Embryonic facial prominence (tissue), 1 donor: ENCODE results near the gene NAV2.

ENCODE experiments used
- DNase-seq: peaks from one replicate; pipeline ENCODE4 v3.0.0-alpha.2; 2016; ENCODE audit errors: extremely low spot score

Gene NAV2

DNA sequence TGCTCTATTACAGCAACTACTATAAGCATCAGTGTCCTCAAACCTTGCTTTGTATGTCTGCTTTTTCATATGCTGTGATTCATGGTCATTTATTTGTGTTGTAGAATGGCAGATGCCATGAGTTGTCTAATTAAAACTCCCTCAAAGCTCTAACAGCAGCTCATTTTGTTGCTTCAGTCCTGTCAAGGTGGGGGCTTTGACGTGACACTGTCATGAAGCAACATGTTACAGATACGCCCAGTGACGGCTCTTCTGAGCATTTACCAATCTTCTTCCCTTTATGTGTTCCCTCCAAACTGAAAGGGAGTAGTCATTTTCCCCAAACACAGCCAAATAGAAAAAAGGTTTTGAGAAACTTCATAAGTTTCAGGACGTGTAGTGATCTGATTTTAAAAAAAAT is 340.9 kb downstream of the NAV2 start:
- DNase-seq: no peak

DNA sequence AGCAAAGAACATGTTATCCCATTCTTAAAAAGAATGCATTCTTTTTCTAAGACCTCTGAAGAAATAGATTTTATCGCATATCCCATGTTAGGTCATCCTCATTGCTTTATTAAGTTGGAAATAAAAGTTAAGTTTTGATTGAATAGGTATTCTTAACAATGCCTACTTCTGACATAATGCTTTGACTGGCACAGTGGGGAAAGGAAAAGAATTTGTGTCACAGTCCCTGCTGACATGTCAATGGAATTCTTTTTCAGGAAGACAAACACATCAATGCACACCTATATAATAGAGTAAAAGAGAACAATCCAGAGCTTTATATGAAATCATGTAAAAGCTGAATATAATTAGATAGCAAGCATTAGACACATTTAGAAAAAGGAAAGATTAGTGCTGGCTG is 341.9 kb downstream of the NAV2 start:
- no peak for DNase-seq

DNA sequence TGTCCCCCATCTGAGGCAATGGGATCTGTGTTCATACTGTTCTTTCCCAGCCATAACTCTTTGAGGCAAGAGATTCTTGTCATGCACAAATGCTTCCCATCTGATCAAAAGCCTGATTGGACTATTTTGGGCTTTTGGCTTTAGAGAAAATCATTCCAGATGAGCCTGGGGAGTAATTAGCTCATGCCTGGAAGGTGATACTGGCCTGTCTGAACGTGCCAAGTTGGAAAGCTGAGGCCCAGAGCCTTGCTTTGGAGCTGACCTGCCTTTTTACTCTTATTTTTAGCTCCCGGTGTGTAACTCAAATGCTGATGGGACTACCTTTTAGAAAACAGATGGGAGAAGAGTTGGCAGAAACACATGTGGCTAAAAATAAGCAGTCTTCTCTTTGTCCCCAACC is 342.7 kb downstream of the NAV2 start:
- no peak for DNase-seq

DNA sequence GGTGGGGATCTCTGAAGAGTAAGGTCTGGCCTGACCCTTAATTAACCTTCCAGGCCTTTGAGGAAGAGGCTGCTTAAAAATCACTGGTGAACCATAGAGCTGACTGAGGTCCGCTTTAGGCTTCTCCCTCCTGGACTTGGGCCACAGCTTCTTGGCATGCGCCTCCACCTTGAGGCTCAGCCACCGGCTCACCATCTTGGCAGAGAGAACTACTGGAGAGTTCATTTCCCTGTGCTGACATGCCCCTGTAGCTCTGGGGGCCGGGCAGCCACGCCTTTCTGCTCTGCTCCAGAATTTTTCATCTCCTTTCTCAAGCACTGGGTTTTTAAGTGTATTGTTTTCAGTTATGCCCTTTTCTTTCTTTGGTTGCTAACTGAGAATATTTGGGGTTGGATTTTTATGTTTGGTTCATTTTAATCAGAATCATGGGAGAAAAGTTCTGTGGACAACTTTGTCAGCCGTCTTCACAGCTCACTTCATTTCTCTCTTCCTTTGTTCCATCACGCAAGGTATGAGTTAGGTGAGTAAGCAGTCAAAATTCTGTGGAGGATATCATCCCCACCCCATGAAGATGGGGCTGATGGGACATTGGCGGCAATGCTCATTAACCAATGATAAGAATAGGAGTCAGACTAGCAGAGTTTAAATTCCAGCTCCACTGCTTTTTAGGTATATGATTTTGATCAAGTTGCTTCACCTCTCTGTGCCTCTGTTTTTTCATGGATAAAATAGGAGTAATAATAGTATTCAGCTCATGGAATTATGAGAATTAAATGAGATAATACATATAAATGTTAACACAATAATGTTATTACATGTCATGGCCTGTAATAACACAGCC is 343.7 kb downstream of the NAV2 start:
- DNase-seq: no peak

DNA sequence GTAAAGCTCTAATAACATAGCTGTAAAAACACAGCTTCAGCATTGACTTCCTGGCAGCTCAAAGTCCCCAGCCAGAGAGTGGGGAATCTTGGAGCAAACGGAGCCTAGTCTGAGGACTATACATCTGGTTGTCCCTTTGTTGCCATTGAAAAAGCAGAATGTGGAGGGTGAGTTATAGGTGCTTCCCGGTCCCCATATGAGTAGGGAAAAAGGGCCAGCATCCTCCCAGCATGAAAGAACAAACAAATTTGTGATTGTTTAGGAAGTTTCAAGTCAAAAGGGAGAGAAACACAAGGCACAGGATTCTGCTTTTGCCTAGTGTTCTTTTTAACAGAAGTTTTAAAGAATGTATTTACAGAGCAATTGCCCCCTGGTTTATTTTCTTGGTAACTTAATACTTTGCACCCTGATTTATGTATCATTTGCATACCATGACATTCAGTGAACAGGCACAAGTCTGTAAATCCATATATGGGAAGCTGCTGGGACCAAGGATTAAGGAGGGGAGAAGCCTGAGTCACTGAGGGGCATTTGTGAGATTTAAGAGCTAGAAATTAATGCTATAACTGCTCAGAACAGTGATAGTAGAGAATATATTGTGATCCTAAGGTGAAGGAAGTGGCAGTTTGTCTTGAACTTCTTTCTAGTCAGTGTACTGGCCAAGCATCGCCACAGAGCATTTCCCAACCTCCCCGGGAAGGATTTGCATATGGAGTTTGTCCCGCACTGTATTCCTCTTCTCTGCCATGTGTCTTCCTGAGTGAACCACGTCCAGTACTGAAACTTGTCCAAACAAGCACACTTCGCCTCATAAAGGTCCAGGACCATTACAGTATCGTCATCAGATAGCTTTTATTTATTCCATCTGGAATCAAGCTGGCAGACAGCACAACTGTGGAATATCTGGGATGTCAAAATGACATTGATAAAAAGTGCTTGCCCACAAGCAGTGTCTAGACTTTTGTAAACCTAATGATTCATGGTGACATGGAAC is 344.6 kb downstream of the NAV2 start:
- no peak for DNase-seq

DNA sequence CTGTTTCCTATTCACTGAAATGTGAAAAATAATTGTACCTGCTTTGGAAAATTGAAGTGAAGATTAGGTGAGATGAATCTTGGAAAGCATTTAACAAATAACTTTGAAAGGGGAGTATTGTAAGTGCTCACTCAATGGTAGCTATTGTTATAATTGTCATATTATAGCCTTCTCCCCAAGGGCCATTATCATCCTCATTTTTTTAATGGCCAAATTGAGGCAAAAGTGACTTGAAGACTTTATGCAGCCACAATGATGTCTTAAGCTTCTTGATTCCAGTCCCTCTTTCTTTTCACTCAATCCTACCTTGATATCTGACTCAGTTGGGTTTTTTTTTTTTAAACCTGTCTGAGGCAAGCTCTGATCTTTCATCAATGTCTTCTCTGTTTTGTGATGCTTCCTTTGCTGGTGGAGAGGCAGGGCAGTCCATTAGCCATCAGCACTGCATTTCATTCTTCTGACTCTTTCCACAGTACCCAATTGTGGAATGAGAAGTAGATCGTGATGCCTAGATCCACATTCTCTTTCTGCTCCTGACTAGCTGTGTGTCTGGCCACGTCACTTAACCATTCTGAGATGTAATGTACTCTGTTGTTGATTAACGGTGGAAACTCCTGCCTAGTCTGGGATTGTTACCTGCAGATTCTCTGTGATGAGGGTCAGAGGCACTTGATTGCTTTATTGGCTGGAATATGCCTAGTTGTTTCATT is 346.3 kb downstream of the NAV2 start:
- no peak for DNase-seq

DNA sequence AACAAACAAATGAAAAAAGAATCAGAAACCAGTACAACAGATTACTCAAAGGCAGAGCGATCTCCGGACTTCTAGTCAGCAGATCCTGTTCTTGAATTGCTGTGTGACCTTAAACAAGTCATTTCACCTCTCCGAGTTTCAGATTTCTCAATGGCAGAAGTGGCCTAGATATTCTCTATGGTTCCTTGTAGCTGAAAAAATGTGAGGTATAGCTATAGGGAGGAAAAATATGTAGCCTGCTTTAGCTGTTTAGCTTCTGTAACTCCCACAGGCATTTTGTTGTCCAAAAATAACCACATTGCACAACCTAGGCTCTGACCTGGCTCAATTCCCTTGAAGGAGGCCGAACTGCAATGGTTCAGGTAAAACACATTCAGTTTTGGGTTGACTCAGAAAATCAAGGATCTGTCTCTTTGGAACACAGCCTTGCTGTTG is 347.0 kb downstream of the NAV2 start:
- no peak for DNase-seq

DNA sequence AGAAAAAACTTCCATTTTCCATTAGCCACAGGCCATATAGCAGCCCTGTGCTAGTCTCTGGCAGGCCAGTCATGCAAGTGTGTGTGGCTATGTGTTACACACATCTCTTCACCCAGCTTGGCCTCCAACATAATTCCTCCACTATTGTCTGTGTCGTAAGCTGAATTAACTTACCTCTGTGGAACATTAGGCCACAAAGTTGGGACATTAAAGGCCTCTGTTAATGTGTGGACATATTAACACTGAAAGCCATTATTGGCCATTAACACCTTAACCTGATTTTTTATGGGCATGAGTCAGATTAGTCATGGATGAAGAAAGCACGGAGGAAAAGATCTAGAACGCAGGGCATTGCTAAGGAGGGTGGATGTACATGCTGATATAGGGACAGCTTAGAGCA is 347.5 kb downstream of the NAV2 start:
- DNase-seq: no peak

DNA sequence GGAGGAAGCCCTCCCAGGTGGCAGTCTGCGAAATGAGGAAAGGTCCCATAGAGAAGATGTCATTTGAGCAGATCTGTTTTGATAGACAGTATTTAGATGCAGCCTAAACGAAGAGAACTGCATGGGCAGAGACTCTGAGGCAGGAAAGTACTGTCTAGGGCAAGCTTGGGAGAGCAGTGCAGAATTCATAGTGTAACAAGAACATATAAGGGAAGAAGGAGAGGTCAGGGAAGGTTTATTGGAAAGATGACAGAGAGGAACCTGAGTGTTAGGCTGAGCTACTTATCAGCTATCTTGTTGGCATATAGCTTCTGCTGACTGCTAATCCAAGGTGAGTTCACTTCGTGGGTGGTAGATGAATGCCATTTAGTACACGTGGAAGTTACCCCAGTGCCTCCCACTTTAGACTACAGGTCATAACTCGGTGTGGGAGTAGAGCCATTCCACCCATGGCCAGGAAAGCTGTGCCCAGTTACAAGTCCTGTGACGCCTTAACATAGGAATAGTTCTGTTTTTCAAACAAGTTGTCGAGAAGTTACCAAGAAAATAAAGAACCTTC is 348.1 kb downstream of the NAV2 start:
- no peak for DNase-seq

DNA sequence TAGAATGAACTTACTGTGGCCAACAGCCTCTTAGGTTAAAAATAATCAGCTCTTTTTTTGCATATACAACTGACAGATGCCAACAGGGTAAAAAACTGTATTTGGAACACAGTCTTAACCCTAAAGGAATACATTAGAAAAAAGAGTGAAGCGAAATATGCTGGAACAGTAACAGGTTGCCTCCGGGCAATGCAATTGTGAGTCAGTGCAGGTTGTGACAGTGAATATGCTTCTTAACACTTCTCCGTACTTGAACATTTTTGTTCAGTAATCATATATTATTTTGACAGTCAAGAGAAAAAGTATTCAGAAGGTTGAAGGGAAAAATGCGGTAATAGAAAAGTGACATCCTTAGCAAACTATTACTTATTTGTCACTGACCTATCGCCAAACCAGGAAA is 349.1 kb downstream of the NAV2 start:
- no peak for DNase-seq

DNA sequence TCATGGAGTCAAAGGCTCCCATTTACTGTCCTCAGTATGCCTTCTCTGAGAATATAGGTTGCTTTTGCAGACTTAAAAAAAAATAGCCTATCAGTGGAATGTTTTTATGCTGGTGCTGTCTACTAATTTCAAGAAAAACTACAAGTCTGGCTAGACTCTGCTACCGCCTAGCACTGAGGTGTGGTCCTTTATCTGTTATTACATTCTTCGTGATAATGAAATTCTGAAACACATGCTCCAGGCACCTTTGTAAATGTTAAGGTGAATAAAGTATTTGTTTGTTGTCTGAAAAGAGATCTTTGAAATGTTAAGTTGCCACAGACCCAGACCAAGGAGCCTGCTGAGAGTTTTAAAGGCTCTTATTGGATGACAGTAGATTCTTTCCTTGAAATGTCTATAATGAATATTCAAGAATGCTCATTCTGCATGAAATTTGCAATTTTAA is 352.3 kb downstream of the NAV2 start:
- no peak for DNase-seq

DNA sequence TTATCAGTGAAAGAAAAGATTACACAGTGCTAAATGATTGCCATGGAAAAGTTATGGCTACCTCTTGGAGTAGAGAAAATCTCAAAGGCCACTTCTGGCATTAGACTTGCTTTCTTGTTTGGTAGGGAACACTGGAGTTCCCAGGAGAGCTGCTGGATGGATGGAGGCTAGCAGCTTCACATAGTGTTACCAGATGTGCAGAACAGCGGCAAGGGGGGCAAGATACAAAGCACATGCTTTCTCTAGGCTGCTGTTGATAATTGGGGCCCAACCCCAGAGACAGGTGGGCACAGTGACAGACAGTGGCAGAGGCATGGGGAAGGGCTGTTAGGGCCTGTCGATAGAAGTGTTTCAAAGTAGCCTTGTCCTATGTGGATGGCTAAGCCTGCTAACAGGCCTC is 352.8 kb downstream of the NAV2 start:
- DNase-seq: no peak

DNA sequence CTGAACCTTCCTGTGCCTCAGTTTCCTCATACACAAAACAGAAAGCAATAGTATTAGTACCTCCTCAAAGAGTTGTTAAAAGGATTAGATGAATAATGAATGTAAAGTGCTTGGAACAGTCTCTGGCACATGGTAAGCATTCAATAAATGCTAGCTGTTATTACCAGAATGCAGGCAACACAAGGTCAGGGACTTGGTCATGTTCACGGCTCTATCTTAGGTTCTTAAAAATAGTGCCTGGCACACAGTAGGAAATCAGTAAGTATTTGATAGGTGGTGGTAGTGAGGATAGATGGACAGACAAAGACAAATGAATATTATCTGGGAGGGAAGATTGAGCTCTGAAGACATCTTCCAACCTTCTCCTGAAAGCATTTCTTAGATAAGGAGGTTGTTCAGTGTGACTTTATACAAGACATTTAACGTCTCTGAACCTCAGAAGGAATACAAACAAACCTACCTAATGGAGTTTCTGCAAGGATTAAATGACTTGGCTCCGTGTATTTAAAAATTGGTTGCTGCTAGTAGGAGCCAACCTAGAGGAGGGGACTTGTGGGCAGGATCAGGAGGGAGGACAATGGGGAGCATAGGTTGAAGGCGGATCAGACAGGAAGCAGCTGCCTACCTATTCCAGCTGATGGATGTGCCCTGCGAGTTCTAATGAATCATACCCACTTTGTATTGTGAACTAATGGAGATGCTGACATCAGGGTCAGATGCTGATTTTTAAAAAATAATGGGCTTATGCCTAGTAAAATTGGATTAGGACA is 353.6 kb downstream of the NAV2 start:
- no peak for DNase-seq

DNA sequence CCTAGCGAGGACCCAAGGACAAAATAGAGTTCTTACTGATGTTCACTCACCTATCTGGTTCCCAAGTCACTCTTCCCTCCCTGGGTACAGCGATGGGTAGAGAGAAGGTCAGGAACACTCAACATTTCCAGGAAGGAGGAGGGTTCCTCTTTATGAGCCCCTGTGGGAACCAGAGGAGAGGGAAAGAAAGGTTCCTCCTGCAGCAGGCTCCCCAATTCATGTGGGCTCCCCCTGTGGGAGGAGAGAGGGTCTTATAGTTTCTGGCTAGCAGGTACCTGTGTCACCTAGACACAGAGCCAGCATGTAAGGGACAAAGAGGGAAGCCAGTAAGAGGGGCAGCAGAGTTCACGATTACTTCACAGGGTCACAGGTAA is 354.1 kb downstream of the NAV2 start:
- DNase-seq: no peak

DNA sequence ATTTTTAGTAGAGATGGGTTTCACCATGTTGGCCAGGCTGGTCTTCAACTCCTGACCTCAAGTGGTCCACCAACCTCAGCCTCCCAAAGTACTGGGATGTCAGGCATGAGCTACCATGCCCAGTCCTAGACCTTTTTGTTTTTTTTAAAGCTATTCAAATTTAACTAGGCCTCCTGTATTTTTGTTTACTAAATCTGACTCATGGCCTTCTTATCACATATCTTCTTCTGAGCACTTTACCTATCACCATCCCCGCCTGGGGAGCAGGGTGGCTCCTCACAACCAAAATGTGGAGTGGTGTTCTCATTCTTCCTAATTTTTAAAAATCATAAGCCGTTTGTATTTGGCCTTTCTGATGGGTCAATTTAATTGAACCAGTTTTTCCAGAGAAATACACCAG is 355.0 kb downstream of the NAV2 start:
- DNase-seq: no peak

DNA sequence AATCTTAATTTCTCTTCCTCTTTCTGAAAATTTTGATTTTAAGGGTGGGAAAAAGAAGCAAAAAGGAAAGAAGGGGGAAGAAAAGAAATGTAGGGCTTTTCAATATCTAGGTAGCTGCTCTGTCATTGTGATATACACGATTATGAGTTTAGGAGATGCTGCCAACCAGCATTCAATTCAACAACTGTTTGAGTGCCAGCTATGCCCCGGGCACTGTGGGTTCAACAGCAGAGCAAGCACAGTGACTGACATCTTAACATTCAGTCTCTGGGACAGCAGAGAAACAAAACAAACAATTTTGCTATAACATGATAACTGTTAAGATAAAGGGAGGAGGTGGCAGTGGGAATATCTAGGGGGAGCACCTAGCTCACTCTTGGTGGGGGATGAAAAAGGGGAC is 356.1 kb downstream of the NAV2 start:
- no peak for DNase-seq

DNA sequence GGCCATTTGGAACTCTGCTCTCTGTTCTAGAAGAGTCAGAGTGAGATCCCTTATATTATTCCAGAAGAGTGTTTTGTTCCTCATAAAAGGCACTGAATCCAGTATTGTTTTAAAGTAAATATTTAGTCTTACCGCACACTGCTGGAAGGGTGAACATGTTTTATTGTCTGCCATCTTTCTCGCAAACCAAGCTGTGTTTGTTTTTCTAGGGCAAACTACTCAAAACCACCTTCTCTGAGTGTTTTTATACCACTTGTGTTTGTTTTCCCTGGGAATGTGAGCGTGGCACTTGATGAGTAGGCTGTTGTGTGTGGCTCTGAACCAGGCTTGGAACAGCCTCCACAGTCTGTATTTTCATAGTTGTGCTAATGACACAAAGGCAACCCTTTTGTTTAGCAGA is 357.8 kb downstream of the NAV2 start:
- no peak for DNase-seq

DNA sequence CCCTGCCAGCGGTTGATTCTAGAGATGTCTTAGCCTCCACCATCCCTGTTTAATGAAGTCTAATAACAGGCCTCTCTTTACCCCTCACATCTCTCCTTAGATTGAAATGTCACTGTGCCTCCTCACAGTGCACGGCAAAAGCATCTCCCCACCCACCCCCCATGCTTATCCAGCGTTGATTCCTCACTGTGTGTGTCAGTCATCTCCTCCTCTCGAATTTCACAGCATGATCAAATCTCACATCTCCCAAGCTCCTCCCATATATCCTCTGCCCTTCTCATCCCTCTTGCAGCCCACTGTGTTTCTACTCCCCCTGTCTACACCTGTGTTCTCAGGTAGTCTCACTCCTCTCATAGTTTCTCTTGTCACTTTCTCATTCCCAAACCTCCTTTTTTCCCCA is 363.0 kb downstream of the NAV2 start:
- DNase-seq: no peak

DNA sequence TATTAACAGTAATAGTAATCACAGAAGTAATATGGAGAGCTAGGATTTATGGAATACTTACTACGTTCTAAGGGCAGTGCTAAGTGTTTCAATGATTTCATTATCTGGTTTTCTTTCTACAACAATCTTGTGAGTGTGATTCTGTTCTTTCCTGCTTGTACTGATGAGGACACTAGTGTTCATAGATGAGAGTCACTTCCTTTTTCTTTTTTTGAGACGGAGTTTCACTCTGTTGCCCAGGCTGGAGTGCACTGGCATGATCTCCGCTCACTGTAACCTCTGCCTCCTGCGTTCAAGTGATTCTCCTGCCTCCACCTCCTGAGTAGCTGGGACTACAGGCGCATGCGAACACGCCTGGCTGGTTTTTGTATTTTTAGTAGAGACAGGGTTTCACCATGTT is 366.2 kb downstream of the NAV2 start:
- DNase-seq: no peak

DNA sequence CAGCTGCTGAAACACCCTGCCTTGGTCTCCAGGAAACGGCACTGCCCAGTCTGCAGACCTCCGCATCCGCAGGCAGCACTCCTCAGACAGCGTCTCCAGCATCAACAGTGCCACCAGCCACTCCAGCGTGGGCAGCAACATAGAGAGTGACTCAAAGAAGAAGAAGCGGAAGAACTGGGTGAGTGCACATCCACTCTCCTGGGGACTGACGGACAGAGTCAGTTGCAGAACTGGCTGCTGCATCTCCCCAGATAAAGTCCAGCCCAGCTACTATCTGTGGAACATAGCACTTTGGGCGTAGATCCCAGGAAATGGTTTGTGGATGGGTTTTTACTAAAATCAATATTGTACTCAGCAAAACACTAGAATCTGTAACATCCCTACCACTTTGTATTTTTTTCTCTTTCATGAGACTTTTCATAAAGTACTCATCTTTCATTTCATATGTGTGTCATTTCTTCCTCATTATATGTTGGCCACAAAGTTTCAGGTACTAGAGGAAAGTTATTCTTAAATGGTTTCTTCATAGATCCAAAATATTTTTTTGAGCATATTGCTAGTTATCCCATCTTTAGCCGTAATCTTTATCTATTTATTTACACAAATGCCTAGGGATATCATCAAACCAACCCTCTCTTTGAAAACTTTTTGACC is 367.5 kb downstream of the NAV2 start:
- no peak for DNase-seq

DNA sequence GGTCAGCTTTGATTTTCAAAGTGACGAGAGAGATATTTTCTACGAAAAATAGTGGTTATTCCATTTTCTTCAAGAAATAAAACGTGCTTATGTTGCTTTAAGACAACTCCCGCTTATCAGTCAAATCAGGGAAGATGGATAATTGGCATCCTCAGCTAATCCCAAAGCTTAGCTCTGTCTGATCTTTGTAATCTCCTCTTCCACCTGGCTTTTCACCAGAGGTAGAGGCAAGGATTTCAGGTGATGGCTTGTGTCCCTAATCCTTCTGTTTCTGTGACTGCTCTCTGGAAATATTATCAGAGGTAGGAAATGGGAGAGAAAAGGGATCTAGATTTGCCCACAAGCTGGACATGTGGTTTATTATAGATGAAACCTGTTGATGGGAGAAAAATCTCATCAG is 368.7 kb downstream of the NAV2 start:
- no peak for DNase-seq
